HG02938 (cell line): ENCODE results near the gene TRPM6.
"Not testable (repeated sequence)": the region's sequence is repeated elsewhere in the genome, so short reads cannot be mapped to it uniquely, and the experiment has no call there.

ENCODE experiments used
- ATAC-seq: cut with Tn5 transposase; IDR thresholded peaks from one replicate; pipeline ENCODE4 v1.9.1; 2021; ENCODE audit warnings: mild to moderate bottlenecking, moderate library complexity; ENCODE audit not compliant: unreplicated experiment

Gene TRPM6

GRCh38 chr9:74860247-74860646 is 27.5 kb downstream of the TRPM6 start:
- not testable (repeated sequence) for ATAC-seq

- ATAC-seq: no peak
These were observed 27.9 kb downstream of the TRPM6 start for GRCh38 chr9:74859786-74860185.

GRCh38 chr9:74858751-74859414 is 28.8 kb downstream of the TRPM6 start:
- no peak for ATAC-seq

GRCh38 chr9:74856989-74857388 is 30.7 kb downstream of the TRPM6 start:
- ATAC-seq: no peak

- no peak for ATAC-seq
These were observed 32.6 kb downstream of the TRPM6 start for GRCh38 chr9:74855072-74855471.

- ATAC-seq: not testable (repeated sequence)
These were observed 34.7 kb downstream of the TRPM6 start for GRCh38 chr9:74853024-74853423.

- no peak for ATAC-seq
These were observed 39.6 kb downstream of the TRPM6 start for GRCh38 chr9:74848153-74848525.

- no peak for ATAC-seq
These were observed 40.1 kb downstream of the TRPM6 start for GRCh38 chr9:74847478-74848152.

GRCh38 chr9:74846766-74847165 is 41.0 kb downstream of the TRPM6 start:
- no peak for ATAC-seq

- no peak for ATAC-seq
These were observed 49.4 kb downstream of the TRPM6 start for GRCh38 chr9:74838351-74838750.

- ATAC-seq: no peak
These were observed 63.1 kb downstream of the TRPM6 start for GRCh38 chr9:74824654-74825053.

- ATAC-seq: no peak
These were observed 66.1 kb downstream of the TRPM6 start for GRCh38 chr9:74821636-74822035.

GRCh38 chr9:74817816-74818215 is 69.9 kb downstream of the TRPM6 start:
- ATAC-seq: no peak

- no peak for ATAC-seq
These were observed 70.4 kb downstream of the TRPM6 start for GRCh38 chr9:74817281-74817810.

- no peak for ATAC-seq
These were observed 77.5 kb downstream of the TRPM6 start for GRCh38 chr9:74810200-74810599.

- no peak for ATAC-seq
These were observed 83.7 kb downstream of the TRPM6 start for GRCh38 chr9:74804018-74804385.

GRCh38 chr9:74803376-74804017 is 84.2 kb downstream of the TRPM6 start:
- no peak for ATAC-seq

- no peak for ATAC-seq
These were observed 87.5 kb downstream of the TRPM6 start for GRCh38 chr9:74800226-74800625.

- no peak for ATAC-seq
These were observed 91.9 kb downstream of the TRPM6 start for GRCh38 chr9:74795803-74796202.

GRCh38 chr9:74795081-74795480 is 92.6 kb downstream of the TRPM6 start:
- no peak for ATAC-seq

- no peak for ATAC-seq
These were observed 103.2 kb downstream of the TRPM6 start for GRCh38 chr9:74784506-74784905.

GRCh38 chr9:74783408-74783807 is 104.3 kb downstream of the TRPM6 start:
- ATAC-seq: no peak
